GM10248 (cell line): ENCODE data around the gene COL11A2.
A peak's percentile ranks its signal among the peaks of the same experiment; 100 is the strongest.

ENCODE experiments used
- CTCF ChIA-PET: fragments of 300-600 bp; sonication (Branson Sonifier 250); formaldehyde crosslinking; extraction: SDS; loops from one replicate; lab custom pipeline; 2021; ENCODE audit warnings: antibody characterized with exemption; lab: Yijun Ruan, JAX
- POLR2A ChIA-PET: fragments of 350-650 bp; sonication (Branson Sonifier 250); formaldehyde crosslinking; extraction: SDS; loops from one replicate; lab custom pipeline; 2020; ENCODE audit warnings: antibody characterized with exemption; lab: Yijun Ruan, JAX
- DNase-seq: peaks from one replicate; pipeline ENCODE4 v3.0.0; 2012; ENCODE audit errors: extremely low spot score
- CTCF ChIP-seq: IDR thresholded peaks from 2 replicates; pipeline ENCODE4 v1.5.1; 2012; ENCODE audit warnings: mild to moderate bottlenecking, low read depth; ENCODE audit errors: extremely low read depth, missing control alignments, control extremely low read depth

COL11A2 gene

DNA sequence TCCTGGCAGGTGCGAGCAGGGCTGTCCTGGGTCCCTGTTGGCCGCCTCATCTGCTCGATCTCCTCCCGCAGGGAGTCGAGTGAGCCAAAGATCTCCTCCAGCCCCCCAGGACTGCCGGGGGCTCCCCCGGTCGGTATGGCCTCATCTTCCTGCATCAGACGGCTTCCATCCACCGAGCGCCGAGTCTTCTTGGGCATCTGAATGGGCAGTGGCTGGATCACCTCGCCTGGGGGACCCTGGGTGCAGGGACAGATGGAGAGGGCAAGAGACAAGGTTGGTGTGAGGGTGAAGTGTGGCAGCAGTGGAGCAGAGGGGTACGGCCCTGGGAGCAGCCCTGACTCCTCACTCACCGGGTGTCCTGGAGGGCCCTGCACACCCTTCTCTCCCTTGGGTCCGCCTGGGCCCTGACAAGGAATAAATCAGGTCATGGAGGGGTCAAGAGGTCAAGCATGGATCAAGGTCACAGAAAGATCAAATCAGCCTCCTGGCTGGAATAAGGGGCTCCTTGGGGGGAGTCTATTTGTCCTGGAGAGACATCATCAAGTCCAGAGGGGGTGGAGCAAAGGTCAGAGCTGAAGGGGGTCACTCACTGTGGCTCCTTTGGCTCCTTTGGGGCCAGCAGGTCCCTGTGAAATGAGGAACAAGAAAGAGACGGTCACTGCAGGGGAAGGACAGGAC, 26.5 kb downstream of the COL11A2 start:
- DNase-seq: no peak
- CTCF ChIA-PET: interaction anchor here (2.2 to 2.3 kb wide), 2 partner anchors 8 to 83 kb away, joined by 8 to 12 read pairs; no protein-coding TSS in a partner anchor
- POLR2A ChIA-PET: no interaction called here
- no peak for TF ChIP-seq CTCF

GRCh38 chr6:33164665-33165373, 27.4 kb downstream of the COL11A2 start:
- ChIA-PET CTCF (interaction anchor here (0.8 to 2.3 kb wide), 6 partner anchors 7 to 164 kb away, joined by 3 to 12 read pairs (median 4); no protein-coding TSS in a partner anchor), POLR2A (interaction anchor here (1.1 kb wide), 1 partner anchor 193 kb away, joined by 3 read pairs; no protein-coding TSS in a partner anchor)
- no peak for TF ChIP-seq CTCF
- DNase-seq: no peak

DNA sequence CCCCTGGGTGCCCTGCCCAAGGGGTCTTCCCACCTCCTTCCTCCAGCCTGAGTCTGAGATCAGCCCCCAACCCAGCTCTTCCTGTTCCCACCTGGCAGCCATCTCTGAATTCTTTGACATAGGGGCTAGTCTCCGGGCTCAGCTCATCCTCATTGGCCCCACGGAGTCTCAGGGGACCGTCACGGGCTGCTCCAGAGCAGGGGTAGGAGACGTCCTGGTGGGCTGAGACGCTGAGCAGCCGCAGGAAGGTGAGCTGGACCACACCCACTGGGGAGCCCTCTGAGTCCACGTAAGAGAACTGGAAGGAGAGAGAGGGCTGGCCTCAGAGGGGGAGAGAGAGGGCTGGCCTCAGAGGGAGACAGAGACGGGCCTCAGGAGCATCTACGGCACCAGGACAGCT, 28.1 kb downstream of the COL11A2 start:
- no peak for DNase-seq
- CTCF ChIA-PET: interaction anchor here (0.8 to 2.3 kb wide), 8 partner anchors 8 to 164 kb away, joined by 3 to 12 read pairs (median 4); no protein-coding TSS in a partner anchor
- no peak for TF ChIP-seq CTCF
- POLR2A ChIA-PET: interaction anchor here (1.1 kb wide), 1 partner anchor 192 kb away, joined by 3 read pairs; no protein-coding TSS in a partner anchor

- ChIA-PET CTCF (interaction anchor here (1.1 to 2.2 kb wide), 6 partner anchors 10 to 44 kb away, joined by 3 to 12 read pairs (median 4); no protein-coding TSS in a partner anchor), POLR2A (interaction anchor here (1.1 kb wide), 1 partner anchor 192 kb away, joined by 3 read pairs; no protein-coding TSS in a partner anchor)
- DNase-seq: no peak
- no peak for TF ChIP-seq CTCF
These were observed 28.7 kb downstream of the COL11A2 start for GRCh38 chr6:33163540-33163939.

GRCh38 chr6:33161354-33162331, 30.6 kb downstream of the COL11A2 start:
- peak; percentile 96 for TF ChIP-seq CTCF
- ChIA-PET POLR2A (no interaction called here), CTCF (interaction anchor here (0.9 to 4.9 kb wide), 25 partner anchors 8 to 220 kb away, joined by 3 to 41 read pairs (median 4); partner anchors contain the start of genes HLA-DMA and HLA-DMB)
- DNase-seq: peak; percentile 92
